Neural cell (in vitro differentiated cells): ENCODE results near the gene NRG2. TPM values are rescaled to one million over a fixed set of nuclear protein-coding genes. Genes with fewer than 3 reads are reported as not detected.

Experiments
- H2AFZ ChIP-seq: fragments of 200-600, 300-800 bp; sonication (generic), shearing (Covaris generic); 2 replicates; pipeline ENCODE4 v1.6.0; 2014; ENCODE audit warnings: low read depth, mild to moderate bottlenecking, antibody characterized with exemption, low read length, moderate library complexity
- H3F3A ChIP-seq: fragments of 200-600 bp; shearing (Covaris generic); 2 replicates; pipeline ENCODE4 v1.6.1; 2016; ENCODE audit warnings: mild to moderate bottlenecking, moderate library complexity, mixed read lengths, antibody characterized with exemption, low read length; ENCODE audit not compliant: insufficient read depth, poor library complexity, severe bottlenecking
- H3K27ac ChIP-seq: fragments of 200-600, 300-800 bp; sonication (generic), shearing (Covaris generic); 2 replicates; pipeline ENCODE4 v1.5.1; 2014; ENCODE audit warnings: mild to moderate bottlenecking, low read length, moderate library complexity
- H3K27me3 ChIP-seq: fragments of 300-800, 200-600 bp; sonication (generic), shearing (Covaris generic); 2 replicates; pipeline ENCODE4 v1.6.0; 2014; ENCODE audit warnings: mild to moderate bottlenecking, low read depth, low read length, moderate library complexity; ENCODE audit not compliant: insufficient read depth
- H3K36me3 ChIP-seq: fragments of 300-800, 200-600 bp; sonication (generic), shearing (Covaris generic); 2 replicates; pipeline ENCODE4 v1.5.1; 2014; ENCODE audit warnings: mild to moderate bottlenecking, antibody characterized with exemption, low read length, moderate library complexity; ENCODE audit not compliant: insufficient read depth
- H3K4me2 ChIP-seq: fragments of 300-800, 200-600 bp; sonication (generic), shearing (Covaris generic); 2 replicates; pipeline ENCODE4 v1.6.0; 2014; ENCODE audit warnings: mild to moderate bottlenecking, low read length
- H3K4me3 ChIP-seq: fragments of 300-800, 200-600 bp; sonication (generic), shearing (Covaris generic); 2 replicates; pipeline ENCODE4 v1.5.1; 2014; ENCODE audit warnings: mild to moderate bottlenecking, low read length, moderate library complexity
- H3K79me2 ChIP-seq: fragments of 200-600 bp; shearing (Covaris generic); replicated peaks from 2 replicates; pipeline ENCODE4 v1.6.0; 2014; ENCODE audit warnings: mild to moderate bottlenecking, low read length, moderate library complexity; ENCODE audit not compliant: insufficient read depth
- H3K9ac ChIP-seq: fragments of 300-800, 200-600 bp; sonication (generic), shearing (Covaris generic); 2 replicates; pipeline ENCODE4 v1.6.1; 2016; ENCODE audit warnings: mild to moderate bottlenecking, low read length, mixed read lengths
- H3K9me2 ChIP-seq: fragments of 200-600 bp; shearing (Covaris generic); 2 replicates; pipeline ENCODE4 v1.6.1; 2016; ENCODE audit warnings: mild to moderate bottlenecking, low read length, mixed read lengths; ENCODE audit not compliant: insufficient read depth
- H3K9me3 ChIP-seq: fragments of 200-600, 300-800 bp; sonication (generic), shearing (Covaris generic); 2 replicates; pipeline ENCODE4 v1.6.1; 2016; ENCODE audit warnings: mild to moderate bottlenecking, mixed run types, low read length, moderate library complexity, mixed read lengths
- H4K20me1 ChIP-seq: fragments of 200-600 bp; shearing (Covaris generic); 2 replicates; pipeline ENCODE4 v1.6.1; 2016; ENCODE audit warnings: mild to moderate bottlenecking, mixed run types; ENCODE audit not compliant: insufficient read depth
- CTCF ChIP-seq: fragments of 450-650 bp; IDR thresholded peaks from 2 replicates; pipeline ENCODE4 v1.5.1; 2014; ENCODE audit warnings: antibody characterized with exemption, mild to moderate bottlenecking, moderate library complexity; ENCODE audit not compliant: poor library complexity, severe bottlenecking
- EP300 ChIP-seq: fragments of 450-650 bp; conservative IDR thresholded peaks from 2 replicates; pipeline ENCODE4 v1.6.1; 2014; ENCODE audit warnings: antibody characterized with exemption, mild to moderate bottlenecking, moderate library complexity; ENCODE audit not compliant: poor library complexity, severe bottlenecking
- EZH2 ChIP-seq: fragments of 200-600, 300-800 bp; shearing (Covaris generic), sonication (generic); IDR thresholded peaks from 2 replicates; pipeline ENCODE4 v1.6.1; 2014; ENCODE audit warnings: antibody characterized with exemption, low read length, borderline replicate concordance, mild to moderate bottlenecking; ENCODE audit not compliant: insufficient read depth, poor library complexity, severe bottlenecking
- MXI1 ChIP-seq: fragments of 450-650 bp; conservative IDR thresholded peaks from 2 replicates; pipeline ENCODE4 v1.6.1; 2014; ENCODE audit warnings: antibody characterized with exemption, mild to moderate bottlenecking; ENCODE audit not compliant: poor library complexity, severe bottlenecking
- POLR2AphosphoS5 ChIP-seq: IDR thresholded peaks from 2 replicates; pipeline ENCODE4 v1.6.1; 2012
- RAD21 ChIP-seq: fragments of 450-650 bp; conservative IDR thresholded peaks from 2 replicates; pipeline ENCODE4 v1.6.1; 2014; ENCODE audit warnings: antibody characterized with exemption, mild to moderate bottlenecking, moderate library complexity
- REST ChIP-seq: IDR thresholded peaks from 2 replicates; pipeline ENCODE4 v1.6.1; 2012; ENCODE audit warnings: borderline replicate concordance
- SMC3 ChIP-seq: fragments of 450-650 bp; conservative IDR thresholded peaks from 2 replicates; pipeline ENCODE4 v1.6.1; 2014; ENCODE audit warnings: antibody characterized with exemption, mild to moderate bottlenecking, moderate library complexity; ENCODE audit not compliant: poor library complexity
- TAF1 ChIP-seq: IDR thresholded peaks from 2 replicates; pipeline ENCODE4 v1.6.1; 2012; ENCODE audit warnings: low read depth
- polyA plus RNA-seq: library from polyadenylated mRNA; depleted of rRNA; stranded (reverse); fragments of >200 nt; gene quantifications from 2 replicates; pipeline ENCODE4 v1.2.3, GENCODE V29; 2014

The NRG2 gene
- polyA plus RNA-seq, 1 donor from 2014 or later, result 5.4 TPM

- peaks cover 15% of the 10 kb centered on the region for H3K36me3 ChIP-seq
- no peak overlapping the region for H3K9ac ChIP-seq
- no peaks in the 10 kb centered on the region for H3K79me2 ChIP-seq
- no peaks in the 10 kb centered on the region for H4K20me1 ChIP-seq
- no peak overlapping the region for H3K4me3 ChIP-seq
- H3K27me3 ChIP-seq, result no peaks in the 10 kb centered on the region
- H3K4me2 ChIP-seq, result no peak overlapping the region
- H3K9me3 ChIP-seq, result no peaks in the 10 kb centered on the region
- H3F3A ChIP-seq, result no peaks in the 10 kb centered on the region
- no peak overlapping the region for H3K27ac ChIP-seq
- no peak overlapping the region for H2AFZ ChIP-seq
- no peak for TF ChIP-seq REST
- TF ChIP-seq CTCF, result no peak
- TF ChIP-seq EP300, result no peak
- no peak for TF ChIP-seq MXI1
- TF ChIP-seq TAF1, result no peak
- TF ChIP-seq POLR2AphosphoS5, result no peak
- TF ChIP-seq RAD21, result no peak
- no peak for TF ChIP-seq EZH2
- no peak for TF ChIP-seq SMC3
- no peaks in the 10 kb centered on the region for H3K9me2 ChIP-seq
Observed at GRCh38 chr5:139837711-139838380, 205.3 kb downstream of the NRG2 start.

GRCh38 chr5:139836469-139837208, 206.5 kb downstream of the NRG2 start:
- H3K4me3 ChIP-seq, result no peak overlapping the region
- no peak overlapping the region for H3K4me2 ChIP-seq
- H3K27me3 ChIP-seq, result no peaks in the 10 kb centered on the region
- no peak overlapping the region for H2AFZ ChIP-seq
- no peak overlapping the region for H3K9ac ChIP-seq
- H3K9me2 ChIP-seq, result no peaks in the 10 kb centered on the region
- peaks cover 16% of the 10 kb centered on the region for H3K36me3 ChIP-seq
- no peaks in the 10 kb centered on the region for H3K79me2 ChIP-seq
- H3K9me3 ChIP-seq, result no peaks in the 10 kb centered on the region
- H3F3A ChIP-seq, result no peaks in the 10 kb centered on the region
- TF ChIP-seq MXI1 (no peak), POLR2AphosphoS5 (no peak), EP300 (no peak), RAD21 (no peak), EZH2 (no peak), REST (no peak), CTCF (no peak), SMC3 (no peak), TAF1 (no peak)
- no peak overlapping the region for H3K27ac ChIP-seq
- H4K20me1 ChIP-seq, result no peaks in the 10 kb centered on the region
